Astrocyte (in vitro differentiated cells and primary cell): ENCODE results near the gene RAD51AP2. TPM values are rescaled to one million over a fixed set of nuclear protein-coding genes. Genes with fewer than 3 reads are reported as not detected.

Source experiments
- DNase-seq: peaks from one replicate; pipeline ENCODE4 v3.0.0-alpha.2; 2010; ENCODE audit warnings: low read depth
- FAIRE-seq: peaks from 2 replicates; lab custom pipeline; 2011; peaks lifted over from hg19 to GRCh38; lab: Jason Lieb, UNC
- H2AFZ ChIP-seq: 2 replicates; pipeline ENCODE4 v1.6.0; 2012; ENCODE audit warnings: low read depth, low read length, inconsistent platforms
- H3K27ac ChIP-seq: 2 replicates; pipeline ENCODE4 v1.5.1; 2011; ENCODE audit warnings: low read depth, low read length, inconsistent platforms
- H3K27me3 ChIP-seq: 2 replicates; pipeline ENCODE4 v1.6.0; 2011; ENCODE audit warnings: low read length, inconsistent platforms; ENCODE audit not compliant: insufficient read depth
- H3K36me3 ChIP-seq: 2 replicates; pipeline ENCODE4 v1.5.1; 2011; ENCODE audit warnings: low read length, inconsistent platforms; ENCODE audit not compliant: insufficient read depth
- H3K4me1 ChIP-seq: 2 replicates; pipeline ENCODE4 v1.5.1; 2011; ENCODE audit warnings: low read length, inconsistent platforms; ENCODE audit not compliant: insufficient read depth
- H3K4me2 ChIP-seq: 2 replicates; pipeline ENCODE4 v1.6.0; 2012; ENCODE audit warnings: low read length, inconsistent platforms
- H3K4me3 ChIP-seq: 2 replicates; pipeline ENCODE4 v1.5.1; 2011; ENCODE audit warnings: low read depth, mild to moderate bottlenecking, low read length, inconsistent platforms; ENCODE audit not compliant: insufficient read depth
- H3K79me2 ChIP-seq: 2 replicates; pipeline ENCODE4 v1.6.0; 2012; ENCODE audit warnings: mild to moderate bottlenecking, low read length, inconsistent platforms; ENCODE audit not compliant: insufficient read depth
- H3K9ac ChIP-seq: 2 replicates; pipeline ENCODE4 v1.6.0; 2012; ENCODE audit warnings: mild to moderate bottlenecking, low read length, inconsistent platforms
- H3K9me3 ChIP-seq: 2 replicates; pipeline ENCODE4 v1.5.1; 2012; ENCODE audit warnings: low read depth, mild to moderate bottlenecking, low read length, inconsistent platforms; ENCODE audit not compliant: insufficient read depth
- H4K20me1 ChIP-seq: 2 replicates; pipeline ENCODE4 v1.6.0; 2012; ENCODE audit warnings: low read length, inconsistent platforms; ENCODE audit not compliant: insufficient read depth
- H3K27ac Mint-ChIP-seq: one replicate; pipeline ENCODE4 v1.8.0; 2021; ENCODE audit warnings: mild to moderate bottlenecking, mixed read lengths; ENCODE audit not compliant: unreplicated experiment
- H3K27me3 Mint-ChIP-seq: one replicate; pipeline ENCODE4 v1.8.0; 2021; ENCODE audit warnings: low read depth, mixed read lengths; ENCODE audit not compliant: unreplicated experiment
- H3K36me3 Mint-ChIP-seq: one replicate; pipeline ENCODE4 v1.8.0; 2021; ENCODE audit warnings: low read depth, mixed read lengths; ENCODE audit not compliant: unreplicated experiment
- H3K4me1 Mint-ChIP-seq: one replicate; pipeline ENCODE4 v1.8.0; 2021; ENCODE audit warnings: low read depth, mixed read lengths; ENCODE audit not compliant: unreplicated experiment
- H3K4me3 Mint-ChIP-seq: one replicate; pipeline ENCODE4 v1.8.0; 2021; ENCODE audit warnings: mild to moderate bottlenecking, moderate library complexity, mixed read lengths; ENCODE audit not compliant: unreplicated experiment
- H3K9me3 Mint-ChIP-seq: one replicate; pipeline ENCODE4 v1.8.0; 2021; ENCODE audit warnings: mild to moderate bottlenecking, mixed read lengths; ENCODE audit not compliant: unreplicated experiment
- EZH2 ChIP-seq: IDR thresholded peaks from 2 replicates; pipeline ENCODE4 v1.6.1; 2012; ENCODE audit warnings: mild to moderate bottlenecking, low read length, inconsistent platforms; ENCODE audit not compliant: insufficient read depth
- total RNA-seq: library from RNA; stranded (reverse); gene quantifications from 2 replicates; pipeline ENCODE4 v1.2.1, GENCODE V29; 2021
- TF ChIP-seq, protein P1 (sequence below): IDR thresholded peaks from 2 replicates; pipeline ENCODE4 v1.5.1; 2011; ENCODE audit warnings: low read depth, mild to moderate bottlenecking, inconsistent platforms, low read length, moderate library complexity; ENCODE audit not compliant: insufficient read depth

The RAD51AP2 gene
- total RNA-seq, 1 donor from 2014 or later: not detected

DNA sequence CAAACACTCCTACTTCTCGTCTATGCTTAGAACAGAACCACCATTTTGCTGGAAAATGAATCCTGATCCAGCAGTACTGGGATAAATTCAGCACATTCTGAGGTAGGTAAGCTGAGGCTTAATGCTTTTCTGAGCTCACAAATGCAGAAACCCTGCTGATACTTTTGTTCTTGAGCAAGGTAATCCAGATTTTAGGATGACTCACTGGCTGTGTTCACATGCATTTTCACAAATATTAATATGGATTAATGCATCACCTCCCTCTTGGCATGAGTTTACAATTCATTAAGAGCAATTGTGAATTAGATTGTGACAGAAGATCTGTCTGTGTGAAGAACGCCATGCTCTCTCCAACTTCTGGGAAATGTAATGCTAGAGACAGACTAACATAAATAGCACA is 42.2 kb downstream of the RAD51AP2 start:
- H4K20me1 ChIP-seq: no peaks in the 10 kb centered on the region
- no peak for TF ChIP-seq EZH2
- TF ChIP-seq, protein P1, sequence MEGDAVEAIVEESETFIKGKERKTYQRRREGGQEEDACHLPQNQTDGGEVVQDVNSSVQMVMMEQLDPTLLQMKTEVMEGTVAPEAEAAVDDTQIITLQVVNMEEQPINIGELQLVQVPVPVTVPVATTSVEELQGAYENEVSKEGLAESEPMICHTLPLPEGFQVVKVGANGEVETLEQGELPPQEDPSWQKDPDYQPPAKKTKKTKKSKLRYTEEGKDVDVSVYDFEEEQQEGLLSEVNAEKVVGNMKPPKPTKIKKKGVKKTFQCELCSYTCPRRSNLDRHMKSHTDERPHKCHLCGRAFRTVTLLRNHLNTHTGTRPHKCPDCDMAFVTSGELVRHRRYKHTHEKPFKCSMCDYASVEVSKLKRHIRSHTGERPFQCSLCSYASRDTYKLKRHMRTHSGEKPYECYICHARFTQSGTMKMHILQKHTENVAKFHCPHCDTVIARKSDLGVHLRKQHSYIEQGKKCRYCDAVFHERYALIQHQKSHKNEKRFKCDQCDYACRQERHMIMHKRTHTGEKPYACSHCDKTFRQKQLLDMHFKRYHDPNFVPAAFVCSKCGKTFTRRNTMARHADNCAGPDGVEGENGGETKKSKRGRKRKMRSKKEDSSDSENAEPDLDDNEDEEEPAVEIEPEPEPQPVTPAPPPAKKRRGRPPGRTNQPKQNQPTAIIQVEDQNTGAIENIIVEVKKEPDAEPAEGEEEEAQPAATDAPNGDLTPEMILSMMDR: no peak
- DNase-seq (no peak), FAIRE-seq (no peak)
- no peak overlapping the region for H3K9ac ChIP-seq
- H3K79me2 ChIP-seq: no peaks in the 10 kb centered on the region
- no peaks in the 10 kb centered on the region for H3K36me3 ChIP-seq
- Mint-ChIP-seq H3K27ac (no peak overlapping the region), H3K4me3 (no peak overlapping the region), H3K27me3 (no peaks in the 10 kb centered on the region), H3K36me3 (no peaks in the 10 kb centered on the region), H3K4me1 (peaks cover 12% of the 10 kb centered on the region), H3K9me3 (no peaks in the 10 kb centered on the region)
- no peaks in the 10 kb centered on the region for H3K27me3 ChIP-seq
- H3K27ac ChIP-seq: no peak overlapping the region
- H3K4me2 ChIP-seq: no peak overlapping the region
- H3K4me3 ChIP-seq: no peak overlapping the region
- no peaks in the 10 kb centered on the region for H3K9me3 ChIP-seq
- no peak overlapping the region for H2AFZ ChIP-seq
- peaks cover 5% of the 10 kb centered on the region for H3K4me1 ChIP-seq

DNA sequence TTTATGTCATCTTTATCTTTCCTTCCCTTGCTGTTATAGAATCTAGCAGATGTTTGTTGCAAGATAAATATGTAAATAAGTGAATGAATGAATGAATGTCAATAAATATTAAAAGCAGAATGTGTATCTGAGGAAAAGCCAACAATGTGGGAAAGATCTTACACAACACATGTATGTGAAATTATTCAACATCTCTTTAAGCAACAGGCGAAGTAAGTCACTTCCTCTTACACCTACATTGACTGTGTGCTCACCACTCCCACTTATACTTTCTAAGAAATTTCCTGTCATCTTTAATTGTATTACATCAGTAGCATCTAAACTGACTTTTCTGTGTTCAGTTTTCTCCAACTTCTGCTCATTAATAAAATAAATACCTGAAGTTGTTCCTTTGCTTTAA is 43.0 kb downstream of the RAD51AP2 start:
- H3K4me1 Mint-ChIP-seq: peaks cover 12% of the 10 kb centered on the region
- DNase-seq (no peak), FAIRE-seq (no peak)
- Histone ChIP-seq H3K4me1 (peaks cover 7% of the 10 kb centered on the region), H3K79me2 (no peaks in the 10 kb centered on the region), H2AFZ (no peak overlapping the region), H4K20me1 (no peaks in the 10 kb centered on the region), H3K36me3 (no peaks in the 10 kb centered on the region), H3K27me3 (no peaks in the 10 kb centered on the region), H3K4me3 (no peak overlapping the region), H3K9me3 (no peaks in the 10 kb centered on the region), H3K27ac (no peak overlapping the region), H3K4me2 (no peak overlapping the region), H3K9ac (no peak overlapping the region)
- H3K27me3 Mint-ChIP-seq: no peaks in the 10 kb centered on the region
- peaks cover 5% of the 10 kb centered on the region for H3K9me3 Mint-ChIP-seq
- H3K4me3 Mint-ChIP-seq: no peak overlapping the region
- TF ChIP-seq, protein P1: no peak
- no peak for TF ChIP-seq EZH2
- H3K36me3 Mint-ChIP-seq: no peaks in the 10 kb centered on the region
- H3K27ac Mint-ChIP-seq: no peak overlapping the region

DNA sequence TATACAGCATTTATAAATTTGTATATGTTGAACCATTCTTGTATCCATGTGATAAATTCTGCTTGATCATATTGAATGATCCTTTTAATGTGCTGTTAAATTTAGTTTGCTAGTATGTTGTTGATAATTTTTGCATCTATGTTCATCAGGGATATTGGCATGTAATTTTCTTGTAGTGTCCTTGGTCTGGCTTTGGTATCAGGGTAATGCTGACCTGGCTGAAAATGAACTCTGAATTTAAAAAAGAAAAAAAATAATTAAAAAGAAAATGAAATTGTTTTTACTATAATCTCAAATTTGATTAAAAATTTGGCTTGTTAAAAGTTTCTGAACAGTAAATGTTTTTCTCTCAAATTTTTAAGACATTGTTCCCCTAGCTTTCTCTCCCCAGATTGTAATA is 46.3 kb downstream of the RAD51AP2 start:
- peaks cover 14% of the 10 kb centered on the region for H3K9me3 Mint-ChIP-seq
- no peaks in the 10 kb centered on the region for H3K9me3 ChIP-seq
- TF ChIP-seq, protein P1: no peak
- TF ChIP-seq EZH2: no peak
- H3K4me2 ChIP-seq: no peak overlapping the region
- H3K79me2 ChIP-seq: no peaks in the 10 kb centered on the region
- no peaks in the 10 kb centered on the region for H3K27me3 ChIP-seq
- no peak overlapping the region for H3K27ac ChIP-seq
- no peak overlapping the region for H3K9ac ChIP-seq
- H3K4me1 Mint-ChIP-seq: peaks cover 6% of the 10 kb centered on the region
- H3K27ac Mint-ChIP-seq: no peak overlapping the region
- H3K4me3 Mint-ChIP-seq: no peak overlapping the region
- no peaks in the 10 kb centered on the region for H4K20me1 ChIP-seq
- no peaks in the 10 kb centered on the region for H3K36me3 Mint-ChIP-seq
- H3K27me3 Mint-ChIP-seq: no peaks in the 10 kb centered on the region
- FAIRE-seq: no peak
- no peak for DNase-seq
- no peaks in the 10 kb centered on the region for H3K36me3 ChIP-seq
- H3K4me3 ChIP-seq: no peak overlapping the region
- H3K4me1 ChIP-seq: peaks cover 7% of the 10 kb centered on the region
- no peak overlapping the region for H2AFZ ChIP-seq
